Mesothelial cell of epicardium (in vitro differentiated cells): Measurements from ENCODE around the gene NOP56. TPM values are rescaled to one million over a fixed set of nuclear protein-coding genes. Genes with fewer than 3 reads are reported as not detected.

Experiments
- DNase-seq, 2 experiments: peaks; one replicate each; pipeline ENCODE4 v3.0.0; 2021; ENCODE audit warnings: low spot score in 2 of 2; ENCODE audit not compliant: unreplicated experiment in 2 of 2
- H3K27ac Mint-ChIP-seq: 2 replicates; pipeline ENCODE4 v1.8.0; 2021; ENCODE audit warnings: mixed read lengths
- H3K27me3 Mint-ChIP-seq: 2 replicates; pipeline ENCODE4 v1.8.0; 2021; ENCODE audit warnings: low read depth, mixed read lengths
- H3K36me3 Mint-ChIP-seq: 2 replicates; pipeline ENCODE4 v1.8.0; 2021; ENCODE audit warnings: mixed read lengths
- H3K4me1 Mint-ChIP-seq: 2 replicates; pipeline ENCODE4 v1.8.0; 2021; ENCODE audit warnings: mixed read lengths
- H3K4me3 Mint-ChIP-seq: 2 replicates; pipeline ENCODE4 v1.8.0; 2021; ENCODE audit warnings: mild to moderate bottlenecking, moderate library complexity, mixed read lengths
- H3K9me3 Mint-ChIP-seq: 2 replicates; pipeline ENCODE4 v1.8.0; 2021; ENCODE audit warnings: mixed read lengths
- total RNA-seq: library from RNA; stranded (reverse); gene quantifications from 3 replicates; pipeline ENCODE4 v1.2.1, GENCODE V29; 2021
- TF ChIP-seq, protein P1 (sequence below): fragments of 200-600 bp; sonication (generic); IDR thresholded peaks from one replicate; pipeline ENCODE4 v1.5.0; 2021; ENCODE audit warnings: antibody characterized with exemption; ENCODE audit not compliant: unreplicated experiment

The NOP56 gene
- total RNA-seq, 1 donor from 2014 or later = 267 TPM

GRCh38 chr20:2640899-2641298, 11.5 kb upstream of the NOP56 start:
- DNase-seq = no peak
- Mint-ChIP-seq H3K27me3 (peaks cover 10% of the 10 kb centered on the region), H3K4me1 (no peaks in the 10 kb centered on the region), H3K36me3 (peaks cover 1% of the 10 kb centered on the region), H3K9me3 (peaks cover 3% of the 10 kb centered on the region), H3K27ac (no peak overlapping the region), H3K4me3 (no peak overlapping the region)
- TF ChIP-seq, protein P1, sequence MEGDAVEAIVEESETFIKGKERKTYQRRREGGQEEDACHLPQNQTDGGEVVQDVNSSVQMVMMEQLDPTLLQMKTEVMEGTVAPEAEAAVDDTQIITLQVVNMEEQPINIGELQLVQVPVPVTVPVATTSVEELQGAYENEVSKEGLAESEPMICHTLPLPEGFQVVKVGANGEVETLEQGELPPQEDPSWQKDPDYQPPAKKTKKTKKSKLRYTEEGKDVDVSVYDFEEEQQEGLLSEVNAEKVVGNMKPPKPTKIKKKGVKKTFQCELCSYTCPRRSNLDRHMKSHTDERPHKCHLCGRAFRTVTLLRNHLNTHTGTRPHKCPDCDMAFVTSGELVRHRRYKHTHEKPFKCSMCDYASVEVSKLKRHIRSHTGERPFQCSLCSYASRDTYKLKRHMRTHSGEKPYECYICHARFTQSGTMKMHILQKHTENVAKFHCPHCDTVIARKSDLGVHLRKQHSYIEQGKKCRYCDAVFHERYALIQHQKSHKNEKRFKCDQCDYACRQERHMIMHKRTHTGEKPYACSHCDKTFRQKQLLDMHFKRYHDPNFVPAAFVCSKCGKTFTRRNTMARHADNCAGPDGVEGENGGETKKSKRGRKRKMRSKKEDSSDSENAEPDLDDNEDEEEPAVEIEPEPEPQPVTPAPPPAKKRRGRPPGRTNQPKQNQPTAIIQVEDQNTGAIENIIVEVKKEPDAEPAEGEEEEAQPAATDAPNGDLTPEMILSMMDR = no peak

DNA sequence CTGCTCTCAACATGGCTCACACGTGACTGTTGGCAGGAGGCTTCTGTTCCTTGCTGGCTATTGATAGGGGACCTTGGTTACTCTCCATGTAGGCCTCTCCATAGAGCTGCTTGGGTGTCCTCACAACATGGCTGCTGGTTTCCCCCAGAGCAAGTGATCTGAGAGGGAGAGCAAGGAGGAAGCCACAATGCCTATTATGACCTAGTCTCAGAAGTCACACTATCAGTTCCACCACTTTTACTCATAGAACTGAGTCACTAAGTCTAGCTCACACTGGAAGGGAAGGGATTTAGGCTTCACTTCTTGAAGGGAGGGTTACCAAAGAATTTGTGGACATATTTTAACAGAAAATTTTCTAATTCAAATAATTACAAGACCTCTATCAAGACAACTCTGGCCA, 8.7 kb upstream of the NOP56 start:
- DNase-seq = no peak
- Mint-ChIP-seq H3K36me3 (peaks cover 1% of the 10 kb centered on the region), H3K27me3 (peaks cover 2% of the 10 kb centered on the region), H3K4me1 (no peaks in the 10 kb centered on the region), H3K27ac (no peak overlapping the region), H3K4me3 (no peak overlapping the region), H3K9me3 (peaks cover 3% of the 10 kb centered on the region)
- TF ChIP-seq, protein P1 = no peak

DNA sequence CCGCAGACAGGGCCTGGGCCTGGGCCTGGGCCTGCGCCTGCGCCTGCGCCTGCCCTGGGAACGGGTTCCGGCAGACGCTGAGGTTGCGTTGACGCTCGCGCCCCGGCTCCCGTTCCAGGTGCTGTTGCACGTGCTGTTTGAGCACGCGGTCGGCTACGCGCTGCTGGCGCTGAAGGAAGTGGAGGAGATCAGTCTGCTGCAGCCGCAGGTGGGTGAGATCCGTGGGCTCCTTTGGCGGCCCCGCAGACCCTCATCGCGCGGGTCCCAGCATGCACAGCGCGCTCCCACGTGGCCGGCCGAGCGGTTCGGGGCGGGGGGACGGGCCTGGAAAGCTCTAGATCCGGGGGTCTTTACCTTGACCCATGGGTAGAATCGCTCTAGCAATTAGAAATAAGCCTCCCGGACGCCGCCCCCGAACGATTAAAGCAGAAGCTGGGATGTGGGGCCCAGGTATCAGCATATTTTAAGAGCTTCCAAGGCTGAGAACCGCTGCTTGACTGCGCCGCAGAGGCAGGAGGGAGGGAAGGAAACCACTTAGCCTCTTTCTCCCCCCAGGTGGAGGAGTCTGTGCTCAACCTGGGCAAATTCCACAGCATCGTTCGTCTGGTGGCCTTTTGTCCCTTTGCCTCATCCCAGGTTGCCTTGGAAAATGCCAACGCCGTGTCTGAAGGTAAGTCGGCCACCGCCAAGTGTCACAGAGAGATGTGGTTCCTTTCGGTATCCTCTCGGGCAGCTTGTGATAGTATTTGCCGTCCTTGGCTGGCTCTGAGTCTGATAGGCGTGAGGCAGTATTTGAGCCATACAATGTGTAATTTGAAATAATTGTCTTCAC, 508 bp downstream of the NOP56 start:
- Mint-ChIP-seq H3K36me3 (peaks cover 27% of the 10 kb centered on the region), H3K9me3 (no peaks in the 10 kb centered on the region), H3K27ac (peak overlapping the region; percentile 95), H3K4me1 (peaks cover 18% of the 10 kb centered on the region), H3K27me3 (no peaks in the 10 kb centered on the region), H3K4me3 (peak overlapping the region; percentile 87)
- TF ChIP-seq, protein P1 = no peak
- DNase-seq = no peak

- DNase-seq = no peak
- Mint-ChIP-seq H3K27ac (peak overlapping the region; percentile 88), H3K4me3 (peak overlapping the region; percentile 87), H3K36me3 (peaks cover 33% of the 10 kb centered on the region), H3K9me3 (no peaks in the 10 kb centered on the region), H3K4me1 (peaks cover 18% of the 10 kb centered on the region), H3K27me3 (no peaks in the 10 kb centered on the region)
- TF ChIP-seq, protein P1 = no peak
These were observed 1.3 kb downstream of the NOP56 start for GRCh38 chr20:2653556-2654383.

DNA sequence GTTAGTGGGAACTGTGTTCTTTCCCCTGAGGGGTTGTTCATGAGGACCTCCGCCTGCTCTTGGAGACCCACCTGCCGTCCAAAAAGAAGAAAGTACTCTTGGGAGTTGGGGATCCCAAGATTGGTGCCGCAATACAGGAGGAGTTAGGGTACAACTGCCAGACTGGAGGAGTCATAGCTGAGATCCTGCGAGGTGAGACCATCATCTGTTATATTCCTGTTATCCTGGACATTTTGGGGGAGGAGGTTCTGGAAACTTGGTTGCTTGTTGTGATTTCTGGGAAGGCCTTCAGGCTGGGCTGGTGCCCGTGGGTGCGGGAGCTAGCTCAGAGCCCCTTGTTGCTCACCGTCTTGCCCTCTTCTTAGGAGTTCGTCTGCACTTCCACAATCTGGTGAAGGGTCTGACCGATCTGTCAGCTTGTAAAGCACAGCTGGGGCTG, 2.0 kb downstream of the NOP56 start:
- TF ChIP-seq, protein P1 = no peak
- Mint-ChIP-seq H3K4me3 (peak overlapping the region; percentile 87), H3K4me1 (peaks cover 18% of the 10 kb centered on the region), H3K36me3 (peaks cover 37% of the 10 kb centered on the region), H3K9me3 (no peaks in the 10 kb centered on the region), H3K27ac (peak overlapping the region; percentile 66), H3K27me3 (no peaks in the 10 kb centered on the region)
- no peak for DNase-seq
